GM12872 (cell line): ENCODE results near the gene ELMO1.
A peak's percentile ranks its signal among the peaks of the same experiment; 100 is the strongest.

ENCODE experiments used
- CTCF ChIP-seq: IDR thresholded peaks from 3 replicates; pipeline ENCODE4 v1.5.1; 2011; ENCODE audit warnings: low read depth, mild to moderate bottlenecking, low read length, moderate library complexity; ENCODE audit not compliant: insufficient read depth

The ELMO1 gene

DNA sequence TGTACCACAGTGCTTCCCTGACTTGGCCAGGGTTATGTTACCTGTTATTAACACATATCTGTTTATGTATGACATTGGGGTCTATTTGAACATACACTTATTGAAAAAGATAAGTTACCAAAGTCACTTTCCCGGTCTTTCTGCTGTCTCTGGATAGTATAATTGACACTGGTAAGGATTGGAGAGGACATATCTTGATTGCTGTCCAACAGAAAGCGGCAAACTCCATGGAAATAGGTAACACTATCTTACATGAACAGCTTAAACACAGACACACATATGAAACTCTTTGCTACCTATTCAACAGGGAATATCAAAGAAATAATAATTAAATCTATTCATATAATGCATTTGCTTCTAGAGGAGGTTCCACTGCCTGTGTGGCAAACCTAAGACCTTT, 441.9 kb downstream of the ELMO1 start:
- TF ChIP-seq CTCF, result no peak

DNA sequence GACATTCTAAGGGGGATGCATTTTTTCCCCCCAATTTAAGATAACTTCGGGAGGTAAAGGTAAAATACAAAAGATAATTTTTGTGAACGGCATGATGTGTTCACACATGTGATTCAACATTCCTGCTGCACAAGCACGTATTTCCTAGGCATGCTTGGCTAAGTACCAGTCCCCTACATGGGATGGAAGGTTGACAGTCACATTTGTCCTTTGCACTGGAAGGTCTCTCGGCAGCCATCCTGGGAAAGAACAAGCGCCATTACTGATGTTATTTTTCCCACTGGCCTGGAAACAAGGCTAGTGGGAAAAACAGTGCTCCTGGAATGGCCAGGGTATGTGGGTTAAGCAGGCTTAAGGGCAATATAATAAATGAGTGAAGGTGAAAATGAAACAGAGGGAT, 448.2 kb downstream of the ELMO1 start:
- no peak for TF ChIP-seq CTCF

DNA sequence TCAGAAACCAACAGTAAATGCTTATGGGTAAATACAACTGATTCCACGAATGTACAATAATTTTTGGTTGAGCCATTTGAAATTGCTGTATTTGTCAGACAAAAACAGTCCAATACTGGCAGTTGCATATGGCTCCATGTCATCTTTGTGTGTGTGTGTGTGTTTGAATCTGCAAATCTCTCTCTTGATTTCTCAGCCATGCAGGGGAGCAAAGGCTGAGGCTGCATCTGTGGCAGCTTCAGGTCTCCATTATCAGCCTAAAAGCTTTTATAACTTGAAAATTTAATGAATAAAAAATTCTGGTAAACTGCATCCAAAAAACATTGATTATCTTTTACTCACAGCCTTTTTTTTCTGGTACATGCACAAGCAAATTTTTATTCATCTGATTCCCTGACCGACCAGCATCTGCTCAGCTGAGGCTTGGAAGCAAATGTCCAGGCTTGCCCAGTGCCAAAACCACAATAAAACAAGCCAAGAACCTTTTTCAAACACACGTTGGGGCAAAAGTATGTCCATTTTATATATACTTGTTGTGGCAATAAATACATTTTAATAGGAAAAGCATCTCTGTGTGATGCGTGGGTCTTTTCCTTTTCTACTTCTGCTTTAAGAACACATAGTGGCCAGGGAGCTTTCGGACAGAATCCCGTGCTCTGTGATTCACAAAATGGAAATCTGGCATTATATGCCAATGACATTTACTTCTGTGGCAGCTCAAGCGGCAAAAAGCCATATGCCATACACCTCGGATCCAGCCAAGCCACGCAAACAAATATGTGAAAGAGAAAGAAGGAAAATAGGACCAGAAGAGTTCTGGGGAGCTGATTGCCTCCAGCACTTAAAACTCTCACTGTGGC, 448.8 kb downstream of the ELMO1 start:
- TF ChIP-seq CTCF, result no peak

DNA sequence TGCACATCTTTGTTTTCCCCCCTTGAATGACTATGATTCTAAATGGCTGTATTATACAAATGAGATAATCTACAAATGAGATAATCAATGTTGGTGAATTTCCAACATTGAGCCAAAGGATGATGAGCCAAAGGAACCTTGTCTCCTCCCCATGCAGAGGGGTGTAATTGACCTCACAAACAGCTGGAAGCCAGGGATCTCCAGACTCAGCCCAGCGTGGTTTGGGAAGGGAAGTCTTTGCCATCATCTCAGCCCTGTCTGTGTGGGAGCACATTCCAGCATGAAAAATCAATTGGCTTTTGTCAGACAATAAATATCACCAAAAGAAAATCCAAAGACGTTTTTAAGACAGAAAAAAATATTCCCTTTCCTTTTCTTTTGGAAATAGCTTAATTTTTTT, 452.9 kb downstream of the ELMO1 start:
- TF ChIP-seq CTCF, result no peak

GRCh38 chr7:36994456-36995112, 454.1 kb downstream of the ELMO1 start:
- no peak for TF ChIP-seq CTCF

DNA sequence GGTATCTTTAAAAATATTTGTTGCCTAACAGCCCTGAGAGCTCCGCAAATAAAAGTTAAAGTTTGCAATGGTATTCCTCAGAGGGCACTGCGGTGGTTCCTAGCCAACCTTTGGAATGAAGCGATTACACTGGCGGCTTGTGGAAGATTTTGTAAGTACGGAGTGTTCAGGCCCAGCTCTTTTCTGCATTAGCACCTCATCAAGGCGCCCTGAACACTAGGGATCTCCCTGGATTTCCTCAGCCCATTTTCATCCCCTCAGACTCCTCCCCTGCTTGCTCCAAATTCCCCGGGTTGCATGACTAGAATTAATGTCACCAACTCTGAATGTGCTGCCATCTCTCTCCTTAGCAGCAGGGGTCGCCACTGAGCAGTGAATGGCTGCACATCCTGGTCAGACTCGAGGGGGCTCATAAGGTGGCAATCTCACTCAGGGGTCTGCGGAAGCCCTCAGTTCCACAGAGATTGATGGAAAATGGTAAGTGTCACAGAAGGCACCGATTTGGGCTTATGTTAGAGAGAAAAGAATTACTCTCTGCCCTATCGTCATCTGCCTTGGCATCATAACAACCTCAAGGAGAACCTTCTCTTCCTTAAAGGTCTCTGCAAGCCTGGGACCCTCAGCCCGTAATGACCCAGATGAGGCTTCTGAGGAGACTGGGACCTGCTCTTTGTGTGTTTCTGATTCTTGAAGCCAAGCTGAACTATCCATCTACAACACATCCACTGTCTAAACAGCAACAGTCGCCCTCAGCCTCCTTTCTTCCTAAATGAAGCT, 461.5 kb downstream of the ELMO1 start:
- peak; percentile 92 for TF ChIP-seq CTCF

- no peak for TF ChIP-seq CTCF
Measured at GRCh38 chr7:36986511-36986933, 462.1 kb downstream of the ELMO1 start.
